Measurements from ENCODE around the gene PACRGL.

DNA sequence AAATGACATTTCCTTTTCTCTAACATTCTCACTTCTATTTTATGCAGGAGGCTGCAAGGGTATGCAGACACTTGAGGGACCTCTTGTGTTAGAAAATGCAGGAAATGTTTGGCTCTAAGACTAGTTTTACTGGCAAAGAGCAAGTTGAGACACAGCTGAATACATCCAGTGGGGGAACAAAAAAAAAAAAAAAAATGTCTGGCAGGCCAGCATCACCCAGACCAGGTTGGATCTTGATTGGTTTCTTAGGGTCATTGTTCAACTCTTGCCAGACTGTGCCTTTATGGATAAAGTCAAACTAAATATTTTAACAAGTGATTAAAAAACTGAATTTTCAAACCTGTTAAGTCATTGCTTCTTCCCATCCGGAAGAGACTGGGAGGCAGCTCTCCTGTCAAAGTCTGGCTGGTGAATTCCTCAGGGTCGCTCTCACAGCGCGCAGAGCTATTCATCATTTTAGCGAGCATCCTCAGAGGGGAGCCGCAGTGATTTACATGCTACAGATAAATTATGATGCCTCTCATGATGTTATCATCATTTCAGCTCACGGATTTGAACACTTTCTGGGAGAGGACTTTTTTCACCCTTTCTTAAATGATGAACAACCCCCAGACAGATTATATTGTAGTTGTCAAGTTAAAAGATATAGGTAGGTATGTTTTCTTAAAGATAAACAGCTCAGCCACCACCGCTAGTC lies 23.6 kb upstream of the PACRGL start:
- TF ChIP-seq, protein P1, sequence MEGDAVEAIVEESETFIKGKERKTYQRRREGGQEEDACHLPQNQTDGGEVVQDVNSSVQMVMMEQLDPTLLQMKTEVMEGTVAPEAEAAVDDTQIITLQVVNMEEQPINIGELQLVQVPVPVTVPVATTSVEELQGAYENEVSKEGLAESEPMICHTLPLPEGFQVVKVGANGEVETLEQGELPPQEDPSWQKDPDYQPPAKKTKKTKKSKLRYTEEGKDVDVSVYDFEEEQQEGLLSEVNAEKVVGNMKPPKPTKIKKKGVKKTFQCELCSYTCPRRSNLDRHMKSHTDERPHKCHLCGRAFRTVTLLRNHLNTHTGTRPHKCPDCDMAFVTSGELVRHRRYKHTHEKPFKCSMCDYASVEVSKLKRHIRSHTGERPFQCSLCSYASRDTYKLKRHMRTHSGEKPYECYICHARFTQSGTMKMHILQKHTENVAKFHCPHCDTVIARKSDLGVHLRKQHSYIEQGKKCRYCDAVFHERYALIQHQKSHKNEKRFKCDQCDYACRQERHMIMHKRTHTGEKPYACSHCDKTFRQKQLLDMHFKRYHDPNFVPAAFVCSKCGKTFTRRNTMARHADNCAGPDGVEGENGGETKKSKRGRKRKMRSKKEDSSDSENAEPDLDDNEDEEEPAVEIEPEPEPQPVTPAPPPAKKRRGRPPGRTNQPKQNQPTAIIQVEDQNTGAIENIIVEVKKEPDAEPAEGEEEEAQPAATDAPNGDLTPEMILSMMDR (IDR thresholded peaks at IDR 0.05) = no peak
- no peak for TF ChIP-seq POLR2A (IDR thresholded peaks at IDR 0.05)
